T47D (cell line): ENCODE measurements around the gene NCK2.
"Not testable (repeated sequence)": the region's sequence is repeated elsewhere in the genome, so short reads cannot be mapped to it uniquely, and the experiment has no call there.

Source experiments
- DNase-seq, 2 experiments: peaks; one replicate each; pipeline versions ENCODE4 v3.0.0 to v3.0.0-alpha.2; 2011 to 2012; ENCODE audit warnings: low read depth in 1 of 2, low spot score in 1 of 2
- JUND ChIP-seq: IDR thresholded peaks from 2 replicates; pipeline ENCODE4 v1.6.1; 2012; ENCODE audit warnings: low read depth
- in situ Hi-C: cut with HindIII; loops from 2 replicates; pipeline ENCODE4 v1.10.0; 2016; ENCODE audit warnings: low sequenced_read_pairs, low pct_unique_long_range_greater_than_20kb

NCK2 gene

DNA sequence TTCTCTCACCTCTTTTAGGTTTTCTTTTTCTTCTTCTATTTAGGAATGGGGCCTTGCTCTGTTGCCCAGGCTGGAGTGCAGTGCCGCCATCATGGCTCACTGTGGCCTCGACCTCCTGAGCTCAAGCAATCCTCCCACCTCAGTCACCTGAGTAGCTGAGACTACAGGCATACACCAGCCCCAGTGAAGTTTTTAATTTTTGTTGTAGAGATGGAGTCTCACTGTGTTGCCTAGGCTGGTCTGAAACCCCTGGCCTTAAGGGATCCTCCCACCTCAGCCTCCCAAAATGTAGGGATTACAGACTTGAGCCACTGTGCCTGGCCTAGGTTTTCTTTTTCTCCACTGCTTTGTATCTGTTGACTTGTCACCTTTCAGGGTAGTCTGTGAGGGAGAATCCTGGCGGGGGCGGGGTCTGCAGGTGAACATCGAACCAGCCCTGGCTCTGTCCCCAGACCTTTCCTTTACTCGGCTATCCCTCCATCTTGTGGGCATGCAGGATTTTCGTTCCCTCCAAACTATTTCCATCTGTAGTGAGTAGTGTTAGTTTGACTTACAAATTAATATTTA is 21.7 kb downstream of the NCK2 start:
- in situ Hi-C loops: no loop called here
- DNase-seq: no peak
- TF ChIP-seq JUND: no peak

DNA sequence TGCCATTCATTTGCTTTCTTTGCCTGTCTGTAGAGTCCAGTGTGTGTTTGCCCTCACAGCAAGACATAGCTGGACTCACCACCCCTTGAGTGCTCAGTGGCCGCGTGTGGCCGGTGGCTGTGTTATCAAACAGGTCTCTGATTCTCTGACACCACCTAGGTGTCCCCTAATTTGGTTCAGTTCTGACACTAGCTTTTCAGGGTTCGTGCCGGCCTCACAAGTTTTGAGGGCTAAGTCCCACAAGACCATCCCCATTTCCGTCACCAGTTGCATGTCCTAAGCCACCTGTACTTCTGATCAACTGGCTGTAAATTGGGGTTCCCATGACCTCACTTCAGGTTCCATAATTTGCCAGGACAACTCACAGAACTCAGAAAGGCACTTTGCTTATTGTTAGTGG is 23.5 kb downstream of the NCK2 start:
- TF ChIP-seq JUND: no peak
- no peak for DNase-seq
- in situ Hi-C loops: no loop called here

DNA sequence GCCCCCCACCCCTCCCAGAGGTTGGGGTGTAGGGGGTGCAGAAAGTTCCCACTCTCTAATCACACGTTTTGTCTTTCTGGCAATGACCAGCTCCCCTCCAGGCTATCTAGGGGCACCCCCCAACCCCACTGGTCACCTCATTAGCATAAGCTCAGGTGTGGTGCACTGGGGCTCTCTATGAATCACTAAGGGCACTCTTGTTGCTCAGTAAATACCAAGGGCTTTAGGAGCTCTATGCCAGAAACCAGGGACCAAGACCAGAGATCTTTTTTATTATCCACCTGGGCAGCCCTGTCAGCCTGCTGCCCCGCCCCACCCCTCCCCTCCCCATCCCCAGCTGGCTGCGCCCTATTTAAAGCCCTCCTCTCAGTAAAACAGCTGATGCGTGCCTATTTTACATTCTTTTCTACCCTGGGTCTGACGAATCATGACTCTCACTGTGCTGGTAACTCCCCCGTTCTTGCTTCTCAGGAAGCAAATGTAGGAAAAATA is 24.3 kb downstream of the NCK2 start:
- DNase-seq: no peak
- no peak for TF ChIP-seq JUND
- in situ Hi-C loops: no loop called here

DNA sequence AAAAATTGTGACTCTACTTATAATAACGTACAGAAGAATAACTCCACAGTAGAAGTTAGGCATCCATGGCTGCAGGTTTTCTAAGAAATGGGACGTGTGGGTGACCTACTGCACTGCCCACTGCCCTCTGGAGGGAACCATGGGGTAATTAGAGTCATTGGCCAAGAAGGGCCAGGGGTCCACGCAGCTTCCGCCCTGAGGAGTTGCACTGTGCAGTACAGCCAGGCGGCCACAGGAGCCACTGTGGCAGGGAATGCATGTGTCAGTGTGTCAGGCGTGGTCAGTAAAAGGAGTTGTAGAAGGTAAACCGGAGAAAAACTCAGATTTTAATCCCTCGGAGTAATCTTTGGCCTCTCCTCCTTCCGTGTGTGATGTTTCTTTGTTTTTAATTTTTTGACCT is 24.8 kb downstream of the NCK2 start:
- no peak for DNase-seq
- TF ChIP-seq JUND: no peak
- in situ Hi-C loops: no loop called here

DNA sequence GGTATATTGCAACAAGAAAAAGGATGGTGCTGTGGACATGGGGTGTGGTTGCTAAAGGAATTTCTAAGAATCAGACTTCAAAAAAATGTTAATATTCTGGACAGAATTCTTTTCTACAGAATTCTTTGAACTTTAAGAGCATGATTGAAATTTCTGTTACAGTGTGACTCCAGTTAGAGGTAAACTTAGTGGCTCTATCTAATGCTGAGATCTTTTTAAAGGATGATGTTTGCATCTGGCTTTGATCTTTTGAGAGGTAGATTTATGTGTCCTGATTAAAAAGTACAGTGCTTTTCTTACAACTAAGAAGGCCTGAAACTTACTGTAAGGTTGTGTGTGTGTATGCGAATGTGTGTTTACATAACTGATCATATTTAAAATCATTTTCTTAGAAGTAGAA is 25.4 kb downstream of the NCK2 start:
- TF ChIP-seq JUND: no peak
- no peak for DNase-seq
- in situ Hi-C loops: no loop called here

DNA sequence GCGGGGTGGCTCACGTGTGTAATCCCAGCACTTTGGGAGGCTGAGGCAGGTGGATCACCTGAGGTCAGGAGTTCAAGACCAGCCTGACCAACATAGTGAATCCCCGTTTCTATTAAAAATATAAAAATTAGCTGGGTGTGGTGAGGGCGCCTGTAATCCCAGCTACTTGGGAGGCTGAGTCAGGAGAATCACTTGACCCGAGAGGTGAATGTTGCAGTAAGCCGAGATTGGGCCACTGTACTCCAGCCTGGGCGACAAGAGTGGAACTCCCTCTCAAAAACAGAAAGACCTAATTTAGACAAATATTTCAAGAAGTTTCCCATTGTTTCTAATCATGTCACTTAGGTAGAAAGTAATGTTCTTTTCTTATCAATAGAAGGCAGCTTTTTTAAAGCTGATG is 26.6 kb downstream of the NCK2 start:
- DNase-seq, in situ Hi-C loops: not testable (repeated sequence)

DNA sequence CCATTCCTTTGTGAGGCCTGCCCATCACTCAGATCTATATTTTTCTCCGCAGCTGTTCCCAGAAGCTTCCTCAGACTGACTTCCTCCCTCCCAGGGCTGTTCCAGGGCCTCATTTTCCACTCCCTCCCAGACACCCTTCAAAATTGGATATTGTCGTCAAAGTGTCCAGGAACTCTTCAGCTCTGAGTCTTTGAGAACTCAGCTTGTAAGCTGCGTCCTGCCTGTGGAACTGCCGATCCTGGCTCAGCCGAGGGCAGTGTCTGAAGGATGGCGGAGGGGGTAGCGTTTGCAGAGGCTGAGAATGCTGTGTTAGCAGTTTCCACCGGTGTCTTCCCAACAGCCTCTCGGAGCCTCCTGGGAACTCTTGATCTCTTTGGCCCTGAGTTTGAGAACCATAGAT is 27.1 kb downstream of the NCK2 start:
- in situ Hi-C loops: no loop called here
- DNase-seq: no peak
- TF ChIP-seq JUND: no peak

DNA sequence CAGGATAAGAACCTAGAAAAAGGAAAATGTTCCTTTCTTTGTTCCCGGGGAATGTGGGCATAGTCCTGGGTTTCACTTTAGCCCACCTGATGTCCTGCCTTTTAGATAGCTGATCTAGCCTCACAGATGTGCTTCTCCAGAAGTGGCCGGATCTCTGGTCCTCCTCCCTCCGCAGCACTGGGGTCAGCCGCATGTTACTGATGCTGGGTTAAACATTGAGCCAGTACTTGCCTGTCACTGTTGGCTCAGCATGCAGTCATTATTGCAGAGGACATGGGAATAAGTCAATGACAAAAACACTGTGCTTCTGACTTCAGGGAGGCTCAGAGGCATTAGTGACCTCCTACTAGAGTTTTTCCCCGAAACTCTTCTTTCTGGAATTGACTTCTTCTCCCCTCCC is 27.6 kb downstream of the NCK2 start:
- TF ChIP-seq JUND: no peak
- no peak for DNase-seq
- in situ Hi-C loops: no loop called here

DNA sequence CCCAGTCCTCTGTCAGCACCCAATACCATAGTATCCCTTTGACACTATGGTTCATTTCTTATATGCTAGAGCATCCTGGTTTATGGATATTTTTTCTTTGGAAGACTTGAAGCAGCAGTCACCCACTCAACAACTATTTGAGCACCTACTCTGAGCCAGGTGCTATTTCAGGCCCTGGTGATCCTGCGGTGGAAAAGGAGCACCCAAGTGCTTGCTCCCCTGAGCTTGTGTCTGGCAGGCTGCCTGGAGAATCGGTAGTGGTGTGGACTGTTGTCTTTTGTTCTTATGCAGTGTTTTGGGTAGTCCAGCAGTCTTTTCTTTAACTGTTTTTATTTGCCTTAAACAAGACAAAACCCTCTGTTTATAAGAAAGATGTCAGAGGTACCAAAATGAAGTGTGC is 28.9 kb downstream of the NCK2 start:
- in situ Hi-C loops: no loop called here
- no peak for DNase-seq
- TF ChIP-seq JUND: no peak

DNA sequence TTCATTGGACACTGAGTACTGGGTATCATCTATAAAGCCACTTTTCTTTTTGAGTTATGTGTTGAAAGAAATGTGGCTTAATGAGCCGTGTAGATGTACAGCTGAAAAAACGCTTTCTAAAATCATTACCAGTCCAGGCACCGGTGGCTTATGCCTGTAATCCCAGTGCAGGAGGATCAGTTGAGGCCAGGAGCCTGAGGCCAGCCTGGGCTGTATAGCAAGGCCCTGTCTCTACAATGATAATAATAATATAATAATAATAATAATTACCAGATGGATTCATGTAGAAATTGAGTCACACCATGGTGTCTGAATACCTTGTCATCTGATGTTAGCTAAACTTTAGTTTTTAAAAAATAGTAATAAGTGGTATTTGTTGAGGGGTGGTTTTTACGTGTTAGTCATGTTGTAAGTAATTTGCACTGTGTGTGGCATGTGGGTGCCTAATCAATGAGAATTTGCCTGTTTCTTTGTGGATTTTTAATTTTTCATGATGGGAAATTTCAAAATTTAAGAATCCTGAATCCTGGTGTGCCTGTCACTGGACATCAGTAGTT is 30.1 kb downstream of the NCK2 start:
- in situ Hi-C loops: no loop called here
- TF ChIP-seq JUND: no peak
- no peak for DNase-seq

DNA sequence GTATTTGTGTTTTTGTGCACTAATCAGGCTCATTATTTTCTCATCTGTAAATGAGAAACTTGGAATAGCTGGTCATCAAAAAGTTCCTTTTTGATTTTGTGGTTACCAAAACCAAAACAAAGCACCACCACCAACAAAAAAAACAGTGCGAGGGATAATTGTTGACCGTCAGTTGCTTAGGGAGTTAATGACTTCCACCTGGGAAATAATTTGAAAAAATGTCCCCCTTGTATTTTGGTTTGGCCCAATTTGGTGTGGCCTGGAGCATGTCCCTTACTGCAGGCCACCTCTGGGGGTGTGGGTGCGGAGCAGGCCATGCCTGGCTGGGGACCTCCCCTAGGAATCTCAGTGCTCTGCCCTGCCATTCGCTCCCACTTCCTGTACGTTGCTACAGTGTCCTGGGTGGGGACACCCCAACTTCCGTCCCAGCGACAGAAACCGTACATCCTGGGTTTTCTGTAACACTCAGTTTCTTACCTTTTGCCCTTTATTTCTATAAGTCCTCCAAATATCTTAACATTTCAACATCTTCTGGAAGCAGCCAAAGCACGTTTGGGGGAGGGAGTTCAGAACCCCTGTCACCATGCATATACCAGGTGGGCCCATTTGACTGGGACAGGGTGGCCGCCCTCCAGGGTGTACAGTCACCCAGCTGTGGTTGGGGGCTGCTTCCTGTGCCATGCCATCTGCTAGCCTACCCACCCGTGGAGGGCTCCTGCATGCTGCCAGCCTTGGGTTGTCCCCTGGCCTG is 31.3 kb downstream of the NCK2 start:
- in situ Hi-C loops: no loop called here
- TF ChIP-seq JUND: no peak
- no peak for DNase-seq

DNA sequence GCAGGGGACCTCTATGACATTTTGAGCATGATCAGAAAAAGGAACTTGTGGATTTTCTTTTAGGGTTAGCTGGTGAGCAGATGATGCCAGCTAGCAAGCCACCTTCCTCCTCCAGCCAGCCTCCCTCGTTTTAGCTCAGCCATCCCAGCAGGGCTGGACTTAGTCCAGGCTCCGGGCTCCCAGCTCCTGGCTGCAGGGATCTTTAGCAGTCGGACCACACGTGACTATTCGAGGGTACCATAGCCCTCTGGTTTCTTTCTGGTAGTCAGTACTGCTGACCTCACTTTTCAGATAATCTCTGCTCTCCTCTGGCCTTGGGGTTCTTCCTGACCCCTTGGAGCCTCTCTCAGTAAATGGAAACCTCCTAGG is 31.8 kb downstream of the NCK2 start:
- in situ Hi-C loops: no loop called here
- TF ChIP-seq JUND: no peak
- no peak for DNase-seq

DNA sequence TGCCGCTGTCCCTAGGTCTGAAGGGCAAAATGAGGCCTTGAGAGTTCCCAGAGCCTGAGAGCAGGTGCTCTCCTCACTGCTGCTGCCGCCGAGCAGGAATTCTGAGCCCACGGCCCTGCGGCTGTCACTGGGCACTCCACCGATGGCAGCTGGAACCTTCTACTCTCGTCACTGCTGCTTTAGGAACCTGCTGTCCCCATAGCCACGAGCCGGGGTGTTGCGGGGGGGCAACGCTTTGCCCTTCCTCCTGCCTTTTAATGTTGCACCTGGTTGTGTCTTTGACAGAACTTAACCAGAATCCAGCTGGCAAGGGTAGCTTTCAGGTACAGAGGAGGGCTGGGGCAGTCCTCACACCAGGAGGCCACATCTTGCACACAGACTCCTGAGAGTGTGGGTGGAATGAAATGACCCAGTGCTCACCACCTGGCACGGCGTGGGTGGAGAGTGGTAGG is 32.3 kb downstream of the NCK2 start:
- no peak for DNase-seq
- in situ Hi-C loops: no loop called here
- TF ChIP-seq JUND: no peak
